Measurements from ENCODE around the gene GRHL3. TPM values are rescaled to one million over a fixed set of nuclear protein-coding genes. Genes with fewer than 3 reads are reported as not detected.

GRHL3 gene
- total RNA-seq, 4 donors from 2014 or later, result not detected

DNA sequence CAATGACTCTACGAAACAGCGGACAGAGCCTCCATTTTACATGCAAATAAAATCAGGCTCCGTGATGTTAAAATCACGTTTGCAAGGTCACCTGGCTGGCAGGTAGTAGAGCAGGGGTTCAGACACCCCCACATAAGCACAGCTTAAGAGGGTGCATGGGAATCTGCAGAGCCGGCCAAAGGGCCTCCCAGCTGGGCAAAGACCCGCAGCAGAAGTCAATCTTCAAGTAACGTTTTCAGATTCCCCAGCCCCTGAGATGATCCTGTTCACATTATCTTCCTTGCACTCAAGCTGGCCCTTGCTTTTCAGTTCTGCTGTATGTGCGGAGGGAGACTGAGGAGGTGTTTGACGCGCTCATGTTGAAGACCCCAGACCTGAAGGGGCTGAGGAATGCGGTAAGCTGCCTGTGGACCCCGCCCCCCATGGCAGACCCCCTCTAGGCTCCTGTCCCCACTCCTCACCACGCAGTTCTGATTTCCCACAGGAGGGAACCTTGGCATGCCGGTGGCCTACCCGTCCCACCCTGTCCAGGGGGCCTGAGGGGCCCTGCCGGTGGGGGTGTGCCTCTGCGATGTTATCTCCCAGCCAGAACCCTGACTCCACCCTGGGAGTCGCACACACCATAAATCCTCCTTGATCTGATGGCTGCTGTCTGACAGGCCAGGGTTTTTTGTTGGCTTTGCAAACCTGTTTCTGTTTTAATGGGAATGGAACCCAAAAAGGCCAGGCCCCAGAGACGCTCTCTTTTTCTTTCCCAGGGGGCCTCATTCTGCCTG, 28.2 kb downstream of the GRHL3 start:
- Histone ChIP-seq H3K9me3 (no peaks in the 10 kb centered on the region), H3K36me3 (no peaks in the 10 kb centered on the region), H3K4me1 (no peaks in the 10 kb centered on the region), H3K27ac (no peak overlapping the region), H3K4me3 (no peak overlapping the region), H3K27me3 (no peaks in the 10 kb centered on the region)
- TF ChIP-seq EP300 (IDR thresholded peaks at IDR 0.05), result no peak
- no peak for TF ChIP-seq POLR2A (IDR thresholded peaks at IDR 0.05)
- TF ChIP-seq, protein P1, sequence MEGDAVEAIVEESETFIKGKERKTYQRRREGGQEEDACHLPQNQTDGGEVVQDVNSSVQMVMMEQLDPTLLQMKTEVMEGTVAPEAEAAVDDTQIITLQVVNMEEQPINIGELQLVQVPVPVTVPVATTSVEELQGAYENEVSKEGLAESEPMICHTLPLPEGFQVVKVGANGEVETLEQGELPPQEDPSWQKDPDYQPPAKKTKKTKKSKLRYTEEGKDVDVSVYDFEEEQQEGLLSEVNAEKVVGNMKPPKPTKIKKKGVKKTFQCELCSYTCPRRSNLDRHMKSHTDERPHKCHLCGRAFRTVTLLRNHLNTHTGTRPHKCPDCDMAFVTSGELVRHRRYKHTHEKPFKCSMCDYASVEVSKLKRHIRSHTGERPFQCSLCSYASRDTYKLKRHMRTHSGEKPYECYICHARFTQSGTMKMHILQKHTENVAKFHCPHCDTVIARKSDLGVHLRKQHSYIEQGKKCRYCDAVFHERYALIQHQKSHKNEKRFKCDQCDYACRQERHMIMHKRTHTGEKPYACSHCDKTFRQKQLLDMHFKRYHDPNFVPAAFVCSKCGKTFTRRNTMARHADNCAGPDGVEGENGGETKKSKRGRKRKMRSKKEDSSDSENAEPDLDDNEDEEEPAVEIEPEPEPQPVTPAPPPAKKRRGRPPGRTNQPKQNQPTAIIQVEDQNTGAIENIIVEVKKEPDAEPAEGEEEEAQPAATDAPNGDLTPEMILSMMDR (IDR thresholded peaks at IDR 0.05), result no peak
- WGBS, 2 donors, result 72 to 75% methylated on average over 19 of the region's 19 CpGs
- DNase-seq (ENCODE audit: low spot score in 2 of 2), result no peak

DNA sequence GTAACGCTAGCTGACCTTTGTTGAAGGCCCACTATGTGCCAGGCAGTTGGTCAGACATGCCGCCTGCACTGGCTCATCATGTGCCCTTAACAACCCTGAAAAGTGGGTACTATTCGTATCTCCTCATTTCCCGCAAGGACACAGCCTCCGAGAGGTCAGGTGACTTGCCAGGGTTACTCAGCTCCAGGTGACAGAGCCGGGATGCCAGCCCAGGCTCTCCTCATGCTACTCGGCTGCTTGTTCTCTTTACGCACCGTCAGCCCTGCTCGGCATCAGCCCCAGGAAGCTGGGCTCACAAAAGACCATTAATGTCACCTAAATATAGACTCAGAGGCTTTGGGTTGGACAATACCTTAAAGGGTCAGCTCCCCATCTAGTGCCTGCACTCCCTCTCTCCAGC, 29.0 kb downstream of the GRHL3 start:
- H3K36me3 ChIP-seq, result no peaks in the 10 kb centered on the region
- no peaks in the 10 kb centered on the region for H3K27me3 ChIP-seq
- no peak for DNase-seq (ENCODE audit: low spot score in 2 of 2)
- WGBS, 2 donors, result 80% methylated on average over 10 of the region's 10 CpGs
- H3K9me3 ChIP-seq, result no peaks in the 10 kb centered on the region
- no peak overlapping the region for H3K27ac ChIP-seq
- H3K4me3 ChIP-seq, result no peak overlapping the region
- no peaks in the 10 kb centered on the region for H3K4me1 ChIP-seq
- no peak for TF ChIP-seq POLR2A (IDR thresholded peaks at IDR 0.05)
- no peak for TF ChIP-seq EP300 (IDR thresholded peaks at IDR 0.05)
- TF ChIP-seq, protein P1 (IDR thresholded peaks at IDR 0.05), result no peak

DNA sequence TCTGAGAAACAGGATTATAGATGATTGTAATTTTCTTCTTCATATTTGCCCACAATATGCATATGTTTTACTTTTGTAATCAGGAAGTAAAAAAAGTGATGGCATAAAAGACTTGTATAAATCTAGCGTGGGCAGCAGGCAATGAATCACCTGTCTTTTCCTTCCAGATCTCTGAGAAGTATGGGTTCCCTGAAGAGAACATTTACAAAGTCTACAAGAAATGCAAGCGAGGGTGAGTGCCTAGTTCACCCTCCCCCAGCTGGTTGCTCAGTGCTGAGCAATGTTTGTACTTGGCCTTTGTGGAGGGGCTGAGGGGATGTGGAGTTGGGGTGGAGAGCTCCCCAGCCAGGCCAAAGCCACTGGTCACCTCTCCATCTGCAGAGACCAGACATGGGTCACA, 30.7 kb downstream of the GRHL3 start:
- H3K27me3 ChIP-seq, result no peaks in the 10 kb centered on the region
- no peak overlapping the region for H3K27ac ChIP-seq
- H3K4me3 ChIP-seq, result no peak overlapping the region
- H3K36me3 ChIP-seq, result no peaks in the 10 kb centered on the region
- no peaks in the 10 kb centered on the region for H3K4me1 ChIP-seq
- DNase-seq (ENCODE audit: low spot score in 2 of 2), result no peak
- H3K9me3 ChIP-seq, result no peaks in the 10 kb centered on the region
- TF ChIP-seq POLR2A (IDR thresholded peaks at IDR 0.05) (no peak), EP300 (IDR thresholded peaks at IDR 0.05) (no peak)
- TF ChIP-seq, protein P1 (IDR thresholded peaks at IDR 0.05), result no peak
- 82 to 83% methylated on average over 2 of the region's 2 CpGs for WGBS, 2 donors

GRCh38 chr1:24351247-24351646, 32.1 kb downstream of the GRHL3 start:
- Histone ChIP-seq H3K4me1 (no peaks in the 10 kb centered on the region), H3K27ac (no peak overlapping the region), H3K9me3 (no peaks in the 10 kb centered on the region), H3K27me3 (no peaks in the 10 kb centered on the region), H3K36me3 (no peaks in the 10 kb centered on the region), H3K4me3 (no peak overlapping the region)
- no peak for TF ChIP-seq EP300 (IDR thresholded peaks at IDR 0.05)
- no peak for TF ChIP-seq POLR2A (IDR thresholded peaks at IDR 0.05)
- TF ChIP-seq, protein P1 (IDR thresholded peaks at IDR 0.05), result no peak
- no peak for DNase-seq (ENCODE audit: low spot score in 2 of 2)
- 64 to 84% methylated on average over 4 of the region's 4 CpGs for WGBS, 2 donors

GRCh38 chr1:24351918-24352627, 32.9 kb downstream of the GRHL3 start:
- Histone ChIP-seq H3K9me3 (no peaks in the 10 kb centered on the region), H3K4me1 (no peaks in the 10 kb centered on the region), H3K27ac (no peak overlapping the region), H3K27me3 (no peaks in the 10 kb centered on the region), H3K36me3 (peaks cover 0 to 1% (median 0%) of the 10 kb centered on the region in 3 donors), H3K4me3 (no peak overlapping the region)
- no peak for DNase-seq (ENCODE audit: low spot score in 2 of 2)
- 75% methylated on average over 7 of the region's 7 CpGs for WGBS, 2 donors
- TF ChIP-seq, protein P1 (IDR thresholded peaks at IDR 0.05), result no peak
- no peak for TF ChIP-seq EP300 (IDR thresholded peaks at IDR 0.05)
- no peak for TF ChIP-seq POLR2A (IDR thresholded peaks at IDR 0.05)

All from tibial nerve (tissue), 4 donors.